GM23338 (cell line): Measurements from ENCODE around the gene CNN2. TPM values are rescaled to one million over a fixed set of nuclear protein-coding genes. Genes with fewer than 3 reads are reported as not detected.

Experiments used
- ATAC-seq: fragments of 200-7000 bp; cut with Tn5 transposase; 3 replicates; pipeline ENCODE4 v1.9.1; 2020
- DNase-seq: peaks from one replicate; pipeline ENCODE4 v3.0.0-alpha.2; 2015; ENCODE audit warnings: low spot score
- H2AFZ ChIP-seq: fragments of 200-600 bp; sonication (generic); 2 replicates; pipeline ENCODE4 v1.8.0; 2016; ENCODE audit warnings: antibody characterized with exemption, mild to moderate bottlenecking, moderate library complexity
- H3F3A ChIP-seq: fragments of 200-600 bp; sonication (generic); replicated peaks from 2 replicates; pipeline ENCODE4 v1.8.0; 2017; ENCODE audit warnings: antibody characterized with exemption, mixed run types, low read depth
- H3K27ac ChIP-seq: fragments of 200-600 bp; sonication (generic); 2 replicates; pipeline ENCODE4 v1.6.1; 2016; ENCODE audit warnings: low read depth
- H3K27me3 ChIP-seq: fragments of 200-600 bp; sonication (generic); 2 replicates; pipeline ENCODE4 v1.8.0; 2016; ENCODE audit warnings: mild to moderate bottlenecking, mixed run types, moderate library complexity; ENCODE audit not compliant: insufficient read depth
- H3K36me3 ChIP-seq: fragments of 200-600 bp; sonication (generic); 2 replicates; pipeline ENCODE4 v1.8.0; 2016; ENCODE audit warnings: mild to moderate bottlenecking; ENCODE audit not compliant: insufficient read depth
- H3K4me1 ChIP-seq: fragments of 200-600 bp; sonication (generic); 2 replicates; pipeline ENCODE4 v1.8.0; 2016; ENCODE audit warnings: mild to moderate bottlenecking, moderate library complexity; ENCODE audit not compliant: insufficient read depth
- H3K4me2 ChIP-seq: fragments of 200-600 bp; sonication (generic); 2 replicates; pipeline ENCODE4 v1.7.1; 2017; ENCODE audit warnings: mixed run types
- H3K4me3 ChIP-seq: fragments of 200-600 bp; sonication (generic); 2 replicates; pipeline ENCODE4 v1.6.1; 2016; ENCODE audit warnings: mixed run types
- H3K79me2 ChIP-seq: fragments of 200-600 bp; sonication (generic); replicated peaks from 2 replicates; pipeline ENCODE4 v1.8.0; 2017; ENCODE audit warnings: mild to moderate bottlenecking; ENCODE audit not compliant: insufficient read depth
- H3K9me2 ChIP-seq: fragments of 200-600 bp; sonication (generic); 2 replicates; pipeline ENCODE4 v1.8.0; 2017; ENCODE audit not compliant: insufficient read depth
- H4K20me1 ChIP-seq: fragments of 200-600 bp; sonication (generic); replicated peaks from 2 replicates; pipeline ENCODE4 v1.8.0; 2017; ENCODE audit warnings: mild to moderate bottlenecking; ENCODE audit not compliant: insufficient read depth
- H3K27ac Mint-ChIP-seq: 2 replicates; pipeline ENCODE4 v1.8.0; 2020; ENCODE audit warnings: inconsistent platforms, mild to moderate bottlenecking, moderate library complexity, mixed read lengths
- H3K27me3 Mint-ChIP-seq: 3 replicates; pipeline ENCODE4 v1.8.0; 2022; ENCODE audit warnings: low read depth, mild to moderate bottlenecking, moderate library complexity, mixed read lengths, inconsistent platforms; ENCODE audit not compliant: insufficient read depth, poor library complexity
- H3K36me3 Mint-ChIP-seq: 3 replicates; pipeline ENCODE4 v1.8.0; 2021; ENCODE audit warnings: low read depth, mild to moderate bottlenecking, inconsistent platforms, moderate library complexity, mixed read lengths
- H3K4me1 Mint-ChIP-seq: 3 replicates; pipeline ENCODE4 v1.8.0; 2020; ENCODE audit warnings: mild to moderate bottlenecking, inconsistent platforms, mixed read lengths
- H3K4me3 Mint-ChIP-seq: 3 replicates; pipeline ENCODE4 v1.8.0; 2021; ENCODE audit warnings: moderate library complexity, mild to moderate bottlenecking, inconsistent platforms, mixed read lengths
- H3K9me3 Mint-ChIP-seq: 3 replicates; pipeline ENCODE4 v1.8.0; 2020; ENCODE audit warnings: moderate library complexity, mild to moderate bottlenecking, inconsistent platforms, mixed read lengths
- CREB1 ChIP-seq: fragments of 250-450 bp; sonication (Bioruptor Pico); IDR thresholded peaks from 2 replicates; pipeline ENCODE4 v1.5.0; 2020; ENCODE audit warnings: low read depth, mild to moderate bottlenecking, moderate library complexity
- ETS1 ChIP-seq: IDR thresholded peaks from 2 replicates; pipeline ENCODE4 v1.6.1; 2016; ENCODE audit warnings: antibody characterized with exemption
- EZH2 ChIP-seq: fragments of 200-600 bp; sonication (generic); IDR thresholded peaks from one replicate; pipeline ENCODE4 v1.8.0; 2017; ENCODE audit warnings: antibody characterized with exemption, mild to moderate bottlenecking, low read depth; ENCODE audit not compliant: unreplicated experiment
- EZH2phosphoT487 ChIP-seq: fragments of 200-600 bp; sonication (generic); IDR thresholded peaks from one replicate; pipeline ENCODE4 v1.8.1; 2018; ENCODE audit warnings: antibody characterized with exemption; ENCODE audit not compliant: unreplicated experiment
- JUNB ChIP-seq: IDR thresholded peaks from one replicate; pipeline ENCODE4 v1.6.1; 2016; ENCODE audit warnings: antibody characterized with exemption; ENCODE audit not compliant: unreplicated experiment
- NANOG ChIP-seq: IDR thresholded peaks from 2 replicates; pipeline ENCODE4 v1.6.1; 2016; ENCODE audit warnings: antibody characterized with exemption, borderline replicate concordance
- POLR2AphosphoS5 ChIP-seq: IDR thresholded peaks from 2 replicates; pipeline ENCODE4 v1.6.1; 2016; ENCODE audit warnings: antibody characterized with exemption, low read depth
- REST ChIP-seq: IDR thresholded peaks from one replicate; pipeline ENCODE4 v1.6.1; 2018; ENCODE audit warnings: antibody characterized with exemption; ENCODE audit not compliant: unreplicated experiment
- STAT1 ChIP-seq: IDR thresholded peaks from one replicate; pipeline ENCODE4 v1.6.1; 2016; ENCODE audit warnings: antibody characterized with exemption; ENCODE audit not compliant: unreplicated experiment
- ZNF114 ChIP-seq: fragments of 250-450 bp; sonication (Bioruptor Pico); IDR thresholded peaks from 2 replicates; pipeline ENCODE4 v1.5.0; 2020; ENCODE audit warnings: mild to moderate bottlenecking, moderate library complexity
- ZNF331 ChIP-seq: fragments of 250-450 bp; sonication (Bioruptor Pico); IDR thresholded peaks from 2 replicates; pipeline ENCODE4 v1.5.0; 2020; ENCODE audit warnings: low read depth, mild to moderate bottlenecking, moderate library complexity
- ZNF462 ChIP-seq: fragments of 250-450 bp; sonication (Bioruptor Pico); IDR thresholded peaks from 2 replicates; pipeline ENCODE4 v1.5.0; 2020; ENCODE audit warnings: mild to moderate bottlenecking, moderate library complexity
- polyA plus RNA-seq: library from polyadenylated mRNA; unstranded; fragments of >200 nt; fragmentation: Nextera tagmentation; extraction: Ambion mirVana; gene quantifications from 2 replicates; pipeline ENCODE4 v1.2.1, GENCODE V29; 2016
- total RNA-seq: library from RNA; depleted of rRNA; stranded (reverse); fragments of >200 nt; shearing (Covaris generic); gene quantifications from 2 replicates; pipeline ENCODE4 v1.2.3, GENCODE V29; 2014
- TF ChIP-seq, protein P1 (sequence below), 2 experiments: fragments of 200-600 bp in 1 of 2; sonication (generic) in 1 of 2; conservative IDR thresholded peaks; 2 replicates each; pipeline versions ENCODE4 v1.5.1 to v1.6.1; 2016 to 2017; ENCODE audit warnings: antibody characterized with exemption in 2 of 2, low read depth in 2 of 2, mild to moderate bottlenecking in 2 of 2, moderate library complexity in 1 of 2

CNN2 gene
- total and polyA plus RNA-seq, 2 experiments from 2014 or later, result 330 to 392 TPM

- H3K27me3 ChIP-seq, result peaks cover 37% of the 10 kb centered on the region
Measured at GRCh38 chr19:1002600-1002999, 23.8 kb upstream of the CNN2 start.

More at GRCh38 chr19:1002600-1002999, 23.8 kb upstream of the CNN2 start:
- Mint-ChIP-seq H3K27ac (no peak overlapping the region), H3K36me3 (peaks cover 8% of the 10 kb centered on the region), H3K9me3 (peaks cover 5% of the 10 kb centered on the region; the same call in 1 of the 3 replicates), H3K4me3 (no peak overlapping the region), H3K4me1 (peaks cover 3% of the 10 kb centered on the region; the same call in 2 of the 3 replicates), H3K27me3 (peaks cover 52% of the 10 kb centered on the region)
- Histone ChIP-seq H3K27ac (no peak overlapping the region), H3K4me3 (no peak overlapping the region), H3K36me3 (no peaks in the 10 kb centered on the region), H2AFZ (no peak overlapping the region), H3F3A (0 out of 2 replicates have a peak, but pooled peaks cover 6% of the 10 kb centered on the region), H4K20me1 (no peaks in the 10 kb centered on the region), H3K79me2 (no peaks in the 10 kb centered on the region), H3K9me2 (no peaks in the 10 kb centered on the region), H3K4me2 (no peak overlapping the region), H3K4me1 (no peaks in the 10 kb centered on the region; the same call in 1 of the 2 replicates)
- no peak for ATAC-seq
- no peak for DNase-seq
- TF ChIP-seq NANOG, result no peak
- TF ChIP-seq STAT1, result no peak
- no peak for TF ChIP-seq EZH2
- TF ChIP-seq REST, result no peak
- no peak for TF ChIP-seq JUNB
- TF ChIP-seq POLR2AphosphoS5, result no peak
- TF ChIP-seq ZNF331, result no peak
- TF ChIP-seq ZNF114 (CRISPR knock-in tag), result no peak
- no peak for TF ChIP-seq ZNF462 (CRISPR knock-in tag)
- TF ChIP-seq ETS1, result no peak
- TF ChIP-seq, protein P1, sequence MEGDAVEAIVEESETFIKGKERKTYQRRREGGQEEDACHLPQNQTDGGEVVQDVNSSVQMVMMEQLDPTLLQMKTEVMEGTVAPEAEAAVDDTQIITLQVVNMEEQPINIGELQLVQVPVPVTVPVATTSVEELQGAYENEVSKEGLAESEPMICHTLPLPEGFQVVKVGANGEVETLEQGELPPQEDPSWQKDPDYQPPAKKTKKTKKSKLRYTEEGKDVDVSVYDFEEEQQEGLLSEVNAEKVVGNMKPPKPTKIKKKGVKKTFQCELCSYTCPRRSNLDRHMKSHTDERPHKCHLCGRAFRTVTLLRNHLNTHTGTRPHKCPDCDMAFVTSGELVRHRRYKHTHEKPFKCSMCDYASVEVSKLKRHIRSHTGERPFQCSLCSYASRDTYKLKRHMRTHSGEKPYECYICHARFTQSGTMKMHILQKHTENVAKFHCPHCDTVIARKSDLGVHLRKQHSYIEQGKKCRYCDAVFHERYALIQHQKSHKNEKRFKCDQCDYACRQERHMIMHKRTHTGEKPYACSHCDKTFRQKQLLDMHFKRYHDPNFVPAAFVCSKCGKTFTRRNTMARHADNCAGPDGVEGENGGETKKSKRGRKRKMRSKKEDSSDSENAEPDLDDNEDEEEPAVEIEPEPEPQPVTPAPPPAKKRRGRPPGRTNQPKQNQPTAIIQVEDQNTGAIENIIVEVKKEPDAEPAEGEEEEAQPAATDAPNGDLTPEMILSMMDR (conservative IDR thresholded peaks at IDR 0.05; ENCODE audit: low read depth in 2 of 2), result no peak
- no peak for TF ChIP-seq CREB1 (CRISPR knock-in tag)
- TF ChIP-seq EZH2phosphoT487, result no peak
